Measurements from ENCODE around the gene BRIP1. TPM values are rescaled to one million over a fixed set of nuclear protein-coding genes. Genes with fewer than 3 reads are reported as not detected.

The BRIP1 gene
- total RNA-seq, 1 donor from 2014 or later, result 66.4 TPM

DNA sequence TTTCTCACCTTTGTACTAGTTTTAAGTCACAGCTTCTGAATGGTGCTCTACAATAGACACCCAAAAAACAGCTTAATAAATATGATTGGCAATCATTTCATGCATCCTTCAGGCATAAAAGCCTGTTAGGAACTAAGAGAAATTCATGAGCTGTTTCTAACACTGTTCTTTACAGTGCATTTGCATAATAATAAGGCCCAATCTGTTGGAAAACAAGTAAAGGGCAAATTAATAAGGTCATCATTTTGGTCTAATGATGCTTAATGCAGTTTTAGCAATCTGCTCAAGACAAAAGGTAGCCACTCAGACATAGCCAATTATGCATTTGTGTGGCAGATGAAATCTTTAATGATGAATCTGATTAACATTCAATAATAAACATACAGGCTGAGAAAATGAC lies 216.8 kb downstream of the BRIP1 start:
- no peak for TF ChIP-seq EZH2phosphoT487 (IDR thresholded peaks at IDR 0.05)
- TF ChIP-seq CTCF (IDR thresholded peaks at IDR 0.05), result no peak
- TF ChIP-seq EZH2 (IDR thresholded peaks at IDR 0.05), result no peak
- no peaks in the 10 kb centered on the region for H3K4me1 Mint-ChIP-seq
- H3K27ac ChIP-seq, result no peak overlapping the region

GRCh38 chr17:61645920-61646319 lies 217.4 kb downstream of the BRIP1 start:
- no peak overlapping the region for H3K4me2 ChIP-seq
- H2AFZ ChIP-seq (replicated peaks), result no peak overlapping the region
- no peaks in the 10 kb centered on the region for H3K79me2 ChIP-seq (ENCODE audit: low read depth)
- Mint-ChIP-seq H3K9me3 (peaks cover 8% of the 10 kb centered on the region), H3K36me3 (no peaks in the 10 kb centered on the region), H3K4me3 (no peak overlapping the region), H3K27me3 (ENCODE audit: insufficient read depth, low read depth) (no peaks in the 10 kb centered on the region), H3K4me1 (no peaks in the 10 kb centered on the region), H3K27ac (no peak overlapping the region)
- no peaks in the 10 kb centered on the region for H4K20me1 ChIP-seq (ENCODE audit: low read depth)
- H3K4me3 ChIP-seq, result no peak overlapping the region
- DNase-seq (ENCODE audit: low spot score), result no peak
- TF ChIP-seq EZH2 (IDR thresholded peaks at IDR 0.05), result no peak
- no peak for TF ChIP-seq EZH2phosphoT487 (IDR thresholded peaks at IDR 0.05)
- TF ChIP-seq CTCF (IDR thresholded peaks at IDR 0.05), result no peak
- H3K27ac ChIP-seq, result no peak overlapping the region
- H3F3A ChIP-seq (ENCODE audit: low read depth), result no peaks in the 10 kb centered on the region
- H3K36me3 ChIP-seq, result no peaks in the 10 kb centered on the region
- no peaks in the 10 kb centered on the region for H3K4me1 ChIP-seq
- no peak overlapping the region for H3K9ac ChIP-seq
- no peaks in the 10 kb centered on the region for H3K27me3 ChIP-seq
- peaks cover 1% of the 10 kb centered on the region for H3K9me3 ChIP-seq (ENCODE audit: low read depth)

More for the DNA sequence above, 216.8 kb downstream of the BRIP1 start:
- Histone ChIP-seq H3K79me2 (ENCODE audit: low read depth) (no peaks in the 10 kb centered on the region), H3K36me3 (no peaks in the 10 kb centered on the region), H2AFZ (replicated peaks) (peak overlapping the region; percentile 1), H3K4me3 (no peak overlapping the region), H3F3A (ENCODE audit: low read depth) (no peaks in the 10 kb centered on the region), H3K27me3 (no peaks in the 10 kb centered on the region), H3K4me1 (no peaks in the 10 kb centered on the region), H3K9ac (no peak overlapping the region), H3K4me2 (no peak overlapping the region), H3K9me3 (ENCODE audit: low read depth) (peaks cover 4% of the 10 kb centered on the region), H4K20me1 (ENCODE audit: low read depth) (no peaks in the 10 kb centered on the region)
- DNase-seq (ENCODE audit: low spot score), result no peak
- H3K4me3 Mint-ChIP-seq, result no peak overlapping the region
- H3K9me3 Mint-ChIP-seq, result peaks cover 10% of the 10 kb centered on the region
- H3K27me3 Mint-ChIP-seq (ENCODE audit: insufficient read depth, low read depth), result no peaks in the 10 kb centered on the region
- no peak overlapping the region for H3K27ac Mint-ChIP-seq
- no peaks in the 10 kb centered on the region for H3K36me3 Mint-ChIP-seq

GRCh38 chr17:61644800-61645774 lies 218.2 kb downstream of the BRIP1 start:
- DNase-seq (ENCODE audit: low spot score), result no peak
- TF ChIP-seq EZH2phosphoT487 (IDR thresholded peaks at IDR 0.05) (no peak), CTCF (IDR thresholded peaks at IDR 0.05) (no peak), EZH2 (IDR thresholded peaks at IDR 0.05) (no peak)
- H3K4me1 ChIP-seq, result no peaks in the 10 kb centered on the region
- Mint-ChIP-seq H3K36me3 (no peaks in the 10 kb centered on the region), H3K27ac (no peak overlapping the region), H3K4me3 (no peak overlapping the region), H3K27me3 (ENCODE audit: insufficient read depth, low read depth) (no peaks in the 10 kb centered on the region), H3K4me1 (no peaks in the 10 kb centered on the region), H3K9me3 (peaks cover 4% of the 10 kb centered on the region)
- H3F3A ChIP-seq (ENCODE audit: low read depth), result no peaks in the 10 kb centered on the region
- H2AFZ ChIP-seq (replicated peaks), result no peak overlapping the region
- H3K4me3 ChIP-seq, result no peak overlapping the region
- H3K9ac ChIP-seq, result no peak overlapping the region
- H4K20me1 ChIP-seq (ENCODE audit: low read depth), result no peaks in the 10 kb centered on the region
- H3K36me3 ChIP-seq, result no peaks in the 10 kb centered on the region
- no peaks in the 10 kb centered on the region for H3K9me3 ChIP-seq (ENCODE audit: low read depth)
- no peak overlapping the region for H3K4me2 ChIP-seq
- H3K27me3 ChIP-seq, result no peaks in the 10 kb centered on the region
- H3K79me2 ChIP-seq (ENCODE audit: low read depth), result no peaks in the 10 kb centered on the region
- no peak overlapping the region for H3K27ac ChIP-seq
